ENCODE results near the gene POLK.

The POLK gene

DNA sequence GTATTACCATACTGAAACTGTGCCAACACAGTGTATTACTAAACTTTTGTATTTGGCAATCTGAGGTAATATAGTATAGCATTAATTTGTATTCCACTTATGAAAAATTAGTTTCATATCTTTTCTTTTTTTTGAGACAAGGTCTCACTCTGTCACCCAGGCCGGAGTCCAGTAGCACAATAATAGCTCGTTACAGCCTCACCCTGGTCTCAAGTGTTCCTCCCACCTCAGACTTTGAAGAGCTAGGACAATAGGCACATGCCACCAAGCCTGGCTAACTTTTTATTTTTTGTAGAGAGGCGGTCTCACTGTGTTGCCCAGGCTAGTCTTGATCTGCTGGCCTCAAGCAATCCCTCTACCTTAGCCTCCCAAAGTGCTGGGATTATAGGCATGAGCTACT lies 36.1 kb downstream of the POLK start:
- H3K27me3 ChIP-seq (ENCODE audit: insufficient read depth, low read length, poor library complexity, severe bottlenecking), result no peaks in the 10 kb centered on the region
- peaks cover 31% of the 10 kb centered on the region for H3K36me3 ChIP-seq (ENCODE audit: insufficient read depth, low read length)
- no peak overlapping the region for H3K4me3 ChIP-seq (ENCODE audit: low read length, poor library complexity, severe bottlenecking)
- no peaks in the 10 kb centered on the region for H3K4me1 ChIP-seq (ENCODE audit: insufficient read depth, low read length, poor library complexity, severe bottlenecking)
- TF ChIP-seq CTCF (conservative IDR thresholded peaks at IDR 0.05; ENCODE audit: low read length), result no peak
- TF ChIP-seq EZH2phosphoT487 (IDR thresholded peaks at IDR 0.05; ENCODE audit: borderline replicate concordance), result no peak
- H3K9me2 ChIP-seq (replicated peaks; ENCODE audit: low read depth, low read length), result no peaks in the 10 kb centered on the region
- H3K9ac ChIP-seq (ENCODE audit: low read depth, low read length, poor library complexity, severe bottlenecking), result no peak overlapping the region
- no peaks in the 10 kb centered on the region for H3K9me3 ChIP-seq (ENCODE audit: insufficient read depth, low read depth, low read length)
- no peak overlapping the region for H3K4me2 ChIP-seq (ENCODE audit: low read depth, low read length, poor library complexity, severe bottlenecking)
- H3K79me2 ChIP-seq (ENCODE audit: insufficient read depth, low read length), result peaks cover 28% of the 10 kb centered on the region
- no peaks in the 10 kb centered on the region for H3F3A ChIP-seq (ENCODE audit: low read depth)
- H4K20me1 ChIP-seq (ENCODE audit: insufficient read depth, low read length, poor library complexity, severe bottlenecking), result no peaks in the 10 kb centered on the region
- no peak overlapping the region for H2AFZ ChIP-seq (ENCODE audit: low read length)

- H3K36me3 ChIP-seq (ENCODE audit: insufficient read depth, low read length), result peaks cover 33% of the 10 kb centered on the region
- H3K9ac ChIP-seq (ENCODE audit: low read depth, low read length, poor library complexity, severe bottlenecking), result no peak overlapping the region
- no peaks in the 10 kb centered on the region for H3K4me1 ChIP-seq (ENCODE audit: insufficient read depth, low read length, poor library complexity, severe bottlenecking)
- no peaks in the 10 kb centered on the region for H4K20me1 ChIP-seq (ENCODE audit: insufficient read depth, low read length, poor library complexity, severe bottlenecking)
- no peaks in the 10 kb centered on the region for H3K27me3 ChIP-seq (ENCODE audit: insufficient read depth, low read length, poor library complexity, severe bottlenecking)
- TF ChIP-seq EZH2phosphoT487 (IDR thresholded peaks at IDR 0.05; ENCODE audit: borderline replicate concordance) (no peak), CTCF (conservative IDR thresholded peaks at IDR 0.05; ENCODE audit: low read length) (no peak)
- H3K4me2 ChIP-seq (ENCODE audit: low read depth, low read length, poor library complexity, severe bottlenecking), result no peak overlapping the region
- no peaks in the 10 kb centered on the region for H3K9me2 ChIP-seq (replicated peaks; ENCODE audit: low read depth, low read length)
- no peaks in the 10 kb centered on the region for H3F3A ChIP-seq (ENCODE audit: low read depth)
- no peak overlapping the region for H3K4me3 ChIP-seq (ENCODE audit: low read length, poor library complexity, severe bottlenecking)
- H3K9me3 ChIP-seq (ENCODE audit: insufficient read depth, low read depth, low read length), result no peaks in the 10 kb centered on the region
- peaks cover 8% of the 10 kb centered on the region; the same call in 1 of the 2 replicates for H3K79me2 ChIP-seq (ENCODE audit: insufficient read depth, low read length)
- no peak overlapping the region for H2AFZ ChIP-seq (ENCODE audit: low read length)
Observed at GRCh38 chr5:75550597-75550996, 38.9 kb downstream of the POLK start.

DNA sequence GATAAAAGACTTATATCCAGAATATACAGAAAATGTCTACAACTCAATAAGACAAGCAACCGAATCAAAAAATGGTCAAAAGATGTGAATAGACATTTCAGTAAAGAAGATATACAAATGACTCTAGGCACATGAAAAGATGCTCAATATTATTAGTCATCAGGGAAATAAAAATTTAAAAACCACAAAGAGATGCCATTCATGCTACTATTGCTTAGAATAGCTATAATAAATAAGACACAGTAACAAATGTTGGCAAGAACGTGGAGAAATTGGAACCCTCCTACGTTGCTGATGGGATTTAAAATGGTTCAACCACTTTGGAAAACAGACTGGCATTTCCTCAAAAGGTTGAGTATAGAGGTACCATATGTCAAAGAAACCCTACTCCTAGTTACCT lies 39.8 kb downstream of the POLK start:
- Histone ChIP-seq H3K9me2 (replicated peaks; ENCODE audit: low read depth, low read length) (no peaks in the 10 kb centered on the region), H3F3A (ENCODE audit: low read depth) (no peaks in the 10 kb centered on the region), H3K79me2 (ENCODE audit: insufficient read depth, low read length) (peaks cover 5% of the 10 kb centered on the region; the same call in 1 of the 2 replicates), H3K4me2 (ENCODE audit: low read depth, low read length, poor library complexity, severe bottlenecking) (no peak overlapping the region), H3K9me3 (ENCODE audit: insufficient read depth, low read depth, low read length) (no peaks in the 10 kb centered on the region), H4K20me1 (ENCODE audit: insufficient read depth, low read length, poor library complexity, severe bottlenecking) (no peaks in the 10 kb centered on the region), H3K27me3 (ENCODE audit: insufficient read depth, low read length, poor library complexity, severe bottlenecking) (no peaks in the 10 kb centered on the region), H3K36me3 (ENCODE audit: insufficient read depth, low read length) (peaks cover 33% of the 10 kb centered on the region), H3K9ac (ENCODE audit: low read depth, low read length, poor library complexity, severe bottlenecking) (no peak overlapping the region), H3K4me1 (ENCODE audit: insufficient read depth, low read length, poor library complexity, severe bottlenecking) (no peaks in the 10 kb centered on the region), H3K4me3 (ENCODE audit: low read length, poor library complexity, severe bottlenecking) (no peak overlapping the region), H2AFZ (ENCODE audit: low read length) (no peak overlapping the region)
- no peak for TF ChIP-seq CTCF (conservative IDR thresholded peaks at IDR 0.05; ENCODE audit: low read length)
- no peak for TF ChIP-seq EZH2phosphoT487 (IDR thresholded peaks at IDR 0.05; ENCODE audit: borderline replicate concordance)
